Measurements from ENCODE around the gene PARD3B.

DNA sequence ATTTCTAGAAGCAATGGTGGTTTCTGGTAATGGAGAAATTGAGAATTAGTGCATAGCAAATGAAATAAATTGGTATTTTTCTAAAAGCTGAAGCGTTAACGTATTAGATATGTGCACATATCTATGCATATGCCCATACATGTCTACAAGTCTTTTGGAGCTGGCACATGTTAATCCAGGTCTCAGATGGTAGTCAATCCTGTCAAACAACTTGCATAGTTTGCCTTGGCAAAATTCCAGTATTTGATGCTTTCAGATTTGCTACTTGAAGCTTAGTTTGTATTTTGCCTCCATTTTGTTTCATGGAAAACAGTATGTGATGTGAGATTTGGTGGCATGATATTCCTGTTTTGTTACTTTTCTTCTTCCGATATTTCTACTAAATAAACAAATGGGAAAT is 304.6 kb downstream of the PARD3B start:
- TF ChIP-seq, protein P1, sequence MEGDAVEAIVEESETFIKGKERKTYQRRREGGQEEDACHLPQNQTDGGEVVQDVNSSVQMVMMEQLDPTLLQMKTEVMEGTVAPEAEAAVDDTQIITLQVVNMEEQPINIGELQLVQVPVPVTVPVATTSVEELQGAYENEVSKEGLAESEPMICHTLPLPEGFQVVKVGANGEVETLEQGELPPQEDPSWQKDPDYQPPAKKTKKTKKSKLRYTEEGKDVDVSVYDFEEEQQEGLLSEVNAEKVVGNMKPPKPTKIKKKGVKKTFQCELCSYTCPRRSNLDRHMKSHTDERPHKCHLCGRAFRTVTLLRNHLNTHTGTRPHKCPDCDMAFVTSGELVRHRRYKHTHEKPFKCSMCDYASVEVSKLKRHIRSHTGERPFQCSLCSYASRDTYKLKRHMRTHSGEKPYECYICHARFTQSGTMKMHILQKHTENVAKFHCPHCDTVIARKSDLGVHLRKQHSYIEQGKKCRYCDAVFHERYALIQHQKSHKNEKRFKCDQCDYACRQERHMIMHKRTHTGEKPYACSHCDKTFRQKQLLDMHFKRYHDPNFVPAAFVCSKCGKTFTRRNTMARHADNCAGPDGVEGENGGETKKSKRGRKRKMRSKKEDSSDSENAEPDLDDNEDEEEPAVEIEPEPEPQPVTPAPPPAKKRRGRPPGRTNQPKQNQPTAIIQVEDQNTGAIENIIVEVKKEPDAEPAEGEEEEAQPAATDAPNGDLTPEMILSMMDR (IDR thresholded peaks at IDR 0.05) = no peak
- TF ChIP-seq POLR2AphosphoS5 (IDR thresholded peaks at IDR 0.05) = peak; percentile 60

Measured in prostate gland (tissue), 2 donors.